ENCODE data around the gene MAP7.

MAP7 gene

DNA sequence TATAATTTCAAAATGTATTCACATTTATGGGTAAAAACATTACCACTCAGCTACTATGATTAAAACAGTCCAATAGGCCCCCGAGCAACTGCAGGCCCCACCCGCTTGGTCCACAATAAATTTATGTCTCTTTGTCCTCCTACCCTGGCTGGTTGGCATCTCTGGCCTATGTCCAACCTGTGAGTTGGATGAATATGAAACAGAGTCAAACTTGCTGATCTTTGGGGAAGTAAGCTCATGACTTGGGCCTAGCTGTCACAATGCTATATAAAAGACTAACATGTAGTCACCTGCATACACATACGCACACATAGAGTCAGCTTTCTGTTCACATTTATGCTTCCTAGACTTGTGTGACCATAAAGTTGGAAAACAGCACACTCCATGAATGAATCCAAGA lies 20.5 kb downstream of the MAP7 start:
- no peak overlapping the region for H3K4me3 ChIP-seq
- no peak overlapping the region for H3K9ac ChIP-seq
- no peaks in the 10 kb centered on the region for H3K36me3 ChIP-seq
- H3K27me3 ChIP-seq = no peaks in the 10 kb centered on the region
- H3K4me1 ChIP-seq = no peaks in the 10 kb centered on the region
- peaks cover 0 to 5% (median 0%) of the 10 kb centered on the region in 11 experiments; a peak in 1 of 22 replicates for H3K9me3 ChIP-seq (replicated peaks in 1 of 11)
- H3K27ac ChIP-seq = no peak overlapping the region
- no peak overlapping the region for H3K4me2 ChIP-seq
- no peaks in the 10 kb centered on the region for H4K20me1 ChIP-seq
- no peak for TF ChIP-seq Cebpa-rat (IDR thresholded peaks at IDR 0.05)

DNA sequence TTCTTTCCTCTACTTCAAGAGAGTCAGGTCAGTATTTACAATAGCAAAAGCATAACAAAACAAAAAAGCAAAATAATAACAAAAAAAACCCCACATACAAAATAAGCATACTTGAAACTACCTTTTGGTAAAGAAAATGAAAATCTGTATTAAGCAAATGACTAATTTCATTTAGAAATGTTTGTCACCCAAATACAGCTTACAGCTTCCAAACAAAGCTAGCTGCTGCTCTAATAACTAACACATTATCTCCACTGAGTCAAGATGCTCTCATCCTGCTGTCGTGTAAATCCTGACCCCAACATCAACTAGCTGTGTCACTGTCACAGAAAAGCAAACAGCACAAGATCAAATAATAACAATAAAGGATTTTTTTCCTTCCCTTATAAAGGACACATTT lies 21.7 kb downstream of the MAP7 start:
- H3K27me3 ChIP-seq = no peaks in the 10 kb centered on the region
- H3K4me3 ChIP-seq = no peak overlapping the region
- H3K9ac ChIP-seq = no peak overlapping the region
- no peak overlapping the region for H3K27ac ChIP-seq
- TF ChIP-seq Cebpa-rat (IDR thresholded peaks at IDR 0.05) = no peak
- H3K4me1 ChIP-seq = no peaks in the 10 kb centered on the region
- no peaks in the 10 kb centered on the region for H3K36me3 ChIP-seq
- no peak overlapping the region for H3K4me2 ChIP-seq
- H4K20me1 ChIP-seq = no peaks in the 10 kb centered on the region
- peaks cover 0 to 5% (median 0%) of the 10 kb centered on the region in 11 experiments; a peak in 1 of 22 replicates for H3K9me3 ChIP-seq (replicated peaks in 1 of 11)

DNA sequence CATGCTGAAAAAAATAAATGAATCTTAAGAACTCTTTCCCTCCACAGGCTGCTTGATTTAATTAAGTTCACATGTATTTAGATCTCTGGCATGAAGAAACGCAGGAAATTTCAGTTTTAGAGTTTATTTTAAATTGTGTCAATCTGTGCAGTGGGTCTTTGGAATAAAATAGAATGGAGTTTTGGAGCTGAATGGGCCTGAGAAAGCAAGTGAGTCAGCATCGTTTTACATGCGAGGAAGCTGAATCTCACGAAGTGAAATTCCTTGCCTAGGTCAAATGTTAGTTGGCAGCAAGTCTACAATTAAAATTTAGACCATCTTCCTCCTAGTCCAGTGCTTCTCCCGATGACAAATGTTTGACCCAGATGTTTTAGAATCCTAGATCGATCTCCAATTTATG lies 22.4 kb downstream of the MAP7 start:
- H3K27ac ChIP-seq = no peak overlapping the region
- no peaks in the 10 kb centered on the region for H4K20me1 ChIP-seq
- H3K9ac ChIP-seq = no peak overlapping the region
- H3K27me3 ChIP-seq = no peaks in the 10 kb centered on the region
- no peaks in the 10 kb centered on the region for H3K36me3 ChIP-seq
- H3K4me1 ChIP-seq = no peaks in the 10 kb centered on the region
- no peak overlapping the region for H3K4me2 ChIP-seq
- no peak for TF ChIP-seq Cebpa-rat (IDR thresholded peaks at IDR 0.05)
- H3K4me3 ChIP-seq = no peak overlapping the region
- H3K9me3 ChIP-seq (replicated peaks in 1 of 11) = peaks cover 0 to 5% (median 0%) of the 10 kb centered on the region in 11 experiments; a peak in 1 of 22 replicates

DNA sequence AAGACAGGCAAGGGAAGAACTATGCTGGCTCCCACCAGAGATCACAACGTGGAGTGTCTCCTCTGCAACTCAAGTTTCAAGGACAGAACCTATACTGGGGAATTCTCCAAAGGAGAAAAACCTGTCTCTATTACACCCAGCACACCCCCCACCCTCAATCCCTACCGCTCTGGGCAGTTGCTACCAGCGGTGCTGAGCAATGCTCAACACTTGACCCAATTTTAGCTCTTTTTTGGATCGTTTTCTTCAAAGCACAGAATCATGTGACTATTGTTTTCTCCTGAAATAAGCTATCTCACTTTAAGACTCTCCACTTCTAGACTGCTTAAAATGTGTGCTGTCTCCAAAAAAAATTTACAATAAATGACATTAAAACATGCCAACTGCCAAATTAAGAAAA lies 23.3 kb downstream of the MAP7 start:
- no peaks in the 10 kb centered on the region for H3K27me3 ChIP-seq
- no peak overlapping the region for H3K4me3 ChIP-seq
- H3K4me2 ChIP-seq = no peak overlapping the region
- H3K9ac ChIP-seq = no peak overlapping the region
- H3K9me3 ChIP-seq (replicated peaks in 1 of 11) = peaks cover 0 to 5% (median 0%) of the 10 kb centered on the region in 11 experiments; a peak in 1 of 22 replicates
- no peaks in the 10 kb centered on the region for H3K36me3 ChIP-seq
- no peak for TF ChIP-seq Cebpa-rat (IDR thresholded peaks at IDR 0.05)
- H3K4me1 ChIP-seq = no peaks in the 10 kb centered on the region
- H3K27ac ChIP-seq = no peak overlapping the region
- no peaks in the 10 kb centered on the region for H4K20me1 ChIP-seq

DNA sequence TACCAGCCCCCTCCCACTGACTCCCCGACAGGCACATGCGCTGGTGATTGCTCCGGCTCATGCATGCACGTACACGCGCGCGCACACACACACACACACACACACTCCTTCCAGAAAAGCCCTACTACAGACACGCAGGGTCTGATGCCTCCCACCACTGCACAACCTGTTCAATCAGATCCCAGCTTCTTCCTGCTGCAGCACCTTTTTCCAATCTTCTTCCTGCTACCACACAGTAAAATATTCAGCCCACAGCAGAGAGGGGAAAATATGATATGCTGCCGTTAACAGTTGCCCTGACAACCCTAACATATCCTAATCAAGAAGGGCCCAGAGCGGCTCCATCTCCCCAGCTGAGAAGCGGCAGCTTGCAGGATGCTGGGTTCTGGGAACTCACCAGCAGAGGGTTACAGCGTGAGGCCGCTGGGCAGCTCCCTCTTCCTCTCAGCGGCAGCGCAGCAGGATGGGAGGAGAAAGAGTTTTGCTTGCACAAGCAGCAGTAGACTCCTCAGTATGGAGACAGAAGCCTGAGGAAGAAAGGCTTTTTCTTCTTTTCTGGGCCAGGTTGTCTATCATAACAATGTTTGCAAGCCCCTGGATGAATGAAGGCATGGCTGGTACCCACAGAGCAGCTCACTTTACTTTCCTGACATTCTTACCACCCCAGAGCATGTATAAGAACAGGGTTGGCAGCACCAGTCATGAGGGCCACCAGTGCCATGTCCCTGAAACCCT lies 23.9 kb downstream of the MAP7 start:
- Histone ChIP-seq H3K4me3 (no peak overlapping the region), H3K9me3 (replicated peaks in 1 of 11) (peaks cover 0 to 5% (median 0%) of the 10 kb centered on the region in 11 experiments; a peak in 1 of 22 replicates), H4K20me1 (no peaks in the 10 kb centered on the region), H3K4me2 (no peak overlapping the region), H3K27me3 (no peaks in the 10 kb centered on the region), H3K27ac (no peak overlapping the region), H3K36me3 (no peaks in the 10 kb centered on the region), H3K9ac (no peak overlapping the region), H3K4me1 (no peaks in the 10 kb centered on the region)
- no peak for TF ChIP-seq Cebpa-rat (IDR thresholded peaks at IDR 0.05)

DNA sequence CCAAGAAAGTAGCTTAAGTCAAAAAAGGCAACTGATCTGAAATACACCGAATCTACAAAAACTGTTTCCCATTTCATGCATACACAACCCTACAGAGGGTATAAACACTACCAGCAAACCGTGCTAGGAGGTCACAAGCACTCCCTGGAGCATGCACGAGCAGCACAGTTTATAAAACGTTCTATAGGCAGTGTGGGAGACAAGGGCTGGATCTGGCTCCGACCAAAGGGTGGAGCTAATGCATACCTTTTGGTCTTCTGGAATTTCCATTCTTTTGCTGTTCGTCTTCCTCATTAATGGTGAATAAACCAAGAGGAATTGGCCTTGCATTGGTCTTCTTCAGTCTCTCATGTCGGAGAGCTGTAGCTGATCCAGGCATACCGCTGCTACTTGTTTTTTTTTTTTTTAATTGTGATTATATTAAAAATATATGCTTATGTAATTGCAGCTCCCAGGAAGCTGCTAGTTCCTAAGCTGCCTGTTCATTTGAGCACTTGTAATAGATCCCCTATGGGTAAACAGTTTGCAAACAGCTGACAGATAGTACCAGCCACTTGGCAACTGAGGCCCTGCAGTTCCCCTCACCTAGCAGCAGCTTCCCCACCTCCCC lies 24.5 kb downstream of the MAP7 start:
- Histone ChIP-seq H3K4me2 (no peak overlapping the region), H3K27me3 (no peaks in the 10 kb centered on the region), H3K9me3 (replicated peaks in 1 of 11) (peaks cover 0 to 5% (median 0%) of the 10 kb centered on the region in 11 experiments; a peak in 1 of 22 replicates), H3K36me3 (no peaks in the 10 kb centered on the region), H4K20me1 (no peaks in the 10 kb centered on the region), H3K4me3 (no peak overlapping the region), H3K4me1 (no peaks in the 10 kb centered on the region), H3K27ac (no peak overlapping the region), H3K9ac (no peak overlapping the region)
- TF ChIP-seq Cebpa-rat (IDR thresholded peaks at IDR 0.05) = no peak

DNA sequence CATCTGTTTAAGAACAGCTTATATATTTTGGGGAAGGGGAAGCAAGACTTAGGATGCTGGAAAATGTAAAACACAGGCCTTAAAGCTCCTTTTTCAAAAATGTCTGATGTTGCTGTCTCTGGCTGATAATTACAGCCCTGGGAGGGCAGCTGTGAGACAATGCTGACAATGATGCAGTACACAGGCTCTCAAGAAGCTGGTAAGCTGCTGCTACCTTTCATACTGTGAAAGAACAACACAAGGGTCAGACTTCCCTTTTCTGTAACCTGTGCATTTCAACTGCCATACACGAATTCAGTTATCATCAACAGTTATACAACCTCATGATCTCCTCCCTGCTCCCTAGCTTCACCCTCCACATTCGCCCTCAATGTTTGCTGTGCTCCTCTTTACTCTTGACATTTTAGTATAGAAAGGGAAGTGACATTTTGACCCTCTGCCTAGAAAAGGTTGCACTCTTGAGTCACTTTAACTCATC lies 25.2 kb downstream of the MAP7 start:
- H3K27me3 ChIP-seq = no peaks in the 10 kb centered on the region
- no peak for TF ChIP-seq Cebpa-rat (IDR thresholded peaks at IDR 0.05)
- H3K4me3 ChIP-seq = no peak overlapping the region
- H3K4me2 ChIP-seq = no peak overlapping the region
- H3K9ac ChIP-seq = no peak overlapping the region
- no peaks in the 10 kb centered on the region for H4K20me1 ChIP-seq
- H3K27ac ChIP-seq = no peak overlapping the region
- H3K9me3 ChIP-seq (replicated peaks in 1 of 11) = peaks cover 0 to 5% (median 0%) of the 10 kb centered on the region in 11 experiments; a peak in 1 of 22 replicates
- H3K36me3 ChIP-seq = no peaks in the 10 kb centered on the region
- no peaks in the 10 kb centered on the region for H3K4me1 ChIP-seq

DNA sequence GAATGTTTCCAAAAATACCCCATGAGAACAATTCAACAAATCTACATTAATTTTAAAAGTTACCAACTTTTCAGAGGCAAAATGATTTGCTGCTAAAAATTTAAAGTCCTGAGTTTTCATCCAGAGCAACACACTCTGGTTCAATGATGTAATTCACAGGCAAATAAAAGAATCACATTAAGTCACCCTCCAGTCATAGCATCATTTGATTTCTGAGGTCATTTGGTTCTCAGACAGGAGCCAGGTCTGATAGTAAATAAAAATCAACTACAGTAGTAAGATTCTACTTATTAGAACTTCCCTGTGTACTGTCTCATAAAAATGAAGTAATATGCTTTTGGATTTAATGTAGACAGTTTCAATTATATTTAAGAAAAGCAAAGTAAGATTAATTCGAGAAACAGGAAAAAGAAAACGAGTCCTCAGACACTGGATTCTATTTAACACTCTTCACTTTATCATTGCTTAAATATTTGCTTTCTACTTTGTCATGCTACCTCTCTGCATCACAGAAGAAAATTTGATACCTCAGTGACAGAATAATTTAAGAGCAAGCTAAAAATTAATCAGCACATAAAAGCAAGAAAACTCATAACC lies 25.8 kb downstream of the MAP7 start:
- H4K20me1 ChIP-seq = no peaks in the 10 kb centered on the region
- no peaks in the 10 kb centered on the region for H3K27me3 ChIP-seq
- H3K4me1 ChIP-seq = no peaks in the 10 kb centered on the region
- no peaks in the 10 kb centered on the region for H3K36me3 ChIP-seq
- TF ChIP-seq Cebpa-rat (IDR thresholded peaks at IDR 0.05) = no peak
- H3K9ac ChIP-seq = no peak overlapping the region
- no peak overlapping the region for H3K4me3 ChIP-seq
- H3K9me3 ChIP-seq (replicated peaks in 1 of 11) = peaks cover 0 to 4% (median 0%) of the 10 kb centered on the region in 11 experiments; a peak in 1 of 22 replicates
- no peak overlapping the region for H3K4me2 ChIP-seq
- no peak overlapping the region for H3K27ac ChIP-seq

DNA sequence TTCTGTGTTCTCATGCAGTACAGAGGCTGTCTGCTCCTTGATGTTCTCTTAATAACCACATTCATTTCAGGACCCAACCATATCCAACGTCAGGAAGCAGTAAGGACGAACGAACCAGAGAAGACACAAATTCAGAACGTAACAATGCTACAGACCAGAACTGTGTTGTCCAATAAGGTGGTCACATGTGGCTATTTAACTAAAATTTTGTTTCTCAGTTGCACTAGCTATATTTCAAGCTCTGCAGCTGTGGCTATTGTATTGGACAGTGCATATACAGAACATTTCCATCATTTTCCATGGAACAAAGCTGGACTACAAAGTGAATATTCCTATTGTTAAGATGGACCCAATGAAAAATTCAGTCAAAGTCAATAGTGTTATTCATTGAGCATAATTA lies 27.0 kb downstream of the MAP7 start:
- H3K36me3 ChIP-seq = no peaks in the 10 kb centered on the region
- TF ChIP-seq Cebpa-rat (IDR thresholded peaks at IDR 0.05) = no peak
- H3K9ac ChIP-seq = no peak overlapping the region
- H3K27me3 ChIP-seq = no peaks in the 10 kb centered on the region
- H3K4me3 ChIP-seq = no peak overlapping the region
- H3K9me3 ChIP-seq (replicated peaks in 1 of 11) = no peaks in the 10 kb centered on the region
- H3K27ac ChIP-seq = no peak overlapping the region
- no peaks in the 10 kb centered on the region for H4K20me1 ChIP-seq
- H3K4me2 ChIP-seq = no peak overlapping the region
- no peaks in the 10 kb centered on the region for H3K4me1 ChIP-seq

Data from BLaER1 treated with 17β-estradiol and CSF1 and Interleukin-3, amounts not matched to agents 10 nM and 100 nM (cell line).